Ecto neural progenitor cell (in vitro differentiated cells): ENCODE measurements around the gene ALG3.

Experiments used
- DNase-seq: peaks from one replicate; pipeline ENCODE4 v3.0.0-alpha.2; 2018; ENCODE audit warnings: low spot score

ALG3 gene

DNA sequence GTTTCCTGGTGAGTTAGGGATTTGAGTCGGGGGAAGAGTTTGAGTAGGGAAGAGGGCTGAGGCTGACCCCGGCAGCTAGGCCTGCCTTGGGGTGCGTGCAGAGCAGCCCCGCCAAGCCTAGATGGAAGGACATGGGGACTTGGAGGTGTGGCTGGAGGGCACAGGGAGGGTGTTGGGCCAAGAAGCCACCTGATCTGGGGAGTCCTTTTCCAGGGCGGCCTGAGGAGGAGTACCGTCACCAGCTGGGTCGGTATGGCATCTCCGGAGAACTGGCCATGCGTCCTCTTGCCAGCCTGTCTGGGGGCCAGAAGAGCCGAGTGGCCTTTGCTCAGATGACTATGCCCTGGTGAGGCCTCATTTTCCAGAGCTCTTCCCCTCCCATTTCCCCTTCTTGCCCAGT, 55.9 kb downstream of the ALG3 start:
- DNase-seq, result no peak
